ENCODE measurements around the gene SH3BP5L. TPM values are rescaled to one million over a fixed set of nuclear protein-coding genes. Genes with fewer than 3 reads are reported as not detected.

SH3BP5L gene
- total RNA-seq, 2 donors from 2014 or later: 22.6 to 27.4 TPM

GRCh38 chr1:248871837-248872401, 46.2 kb upstream of the SH3BP5L start:
- Histone ChIP-seq H3K4me3 (no peak overlapping the region), H3K36me3 (no peaks in the 10 kb centered on the region), H3K27ac (peak overlapping the region; percentile 93 to 98), H3K4me1 (ENCODE audit: control insufficient read depth in 1 of 2, low read depth in 2 of 2) (no peaks in the 10 kb centered on the region), H3K27me3 (replicated peaks; ENCODE audit: insufficient read depth) (no peaks in the 10 kb centered on the region), H3K9me3 (no peaks in the 10 kb centered on the region)
- no peak for TF ChIP-seq CTCF (IDR thresholded peaks at IDR 0.05)
- no peak for DNase-seq (ENCODE audit: low spot score)
- no peak for ATAC-seq (ENCODE audit: insufficient number of reproducible peaks, low FRiP score, low read depth)

- no peak for TF ChIP-seq CTCF (IDR thresholded peaks at IDR 0.05)
- H3K27ac ChIP-seq: peak overlapping the region; percentile 31 to 68
- H3K4me1 ChIP-seq (ENCODE audit: control insufficient read depth in 1 of 2, low read depth in 2 of 2): peaks cover 6 to 25% of the 10 kb centered on the region in 2 donors
- no peaks in the 10 kb centered on the region for H3K27me3 ChIP-seq (replicated peaks; ENCODE audit: insufficient read depth)
- peak; percentile 58 for DNase-seq (ENCODE audit: low spot score)
- H3K4me3 ChIP-seq: peak overlapping the region; percentile 75
- H3K9me3 ChIP-seq: no peaks in the 10 kb centered on the region
- ATAC-seq (ENCODE audit: insufficient number of reproducible peaks, low FRiP score, low read depth): peak; percentile 26
- no peaks in the 10 kb centered on the region for H3K36me3 ChIP-seq
Observed at GRCh38 chr1:248862998-248863881, 37.5 kb upstream of the SH3BP5L start.

GRCh38 chr1:248862695-248862997, 36.9 kb upstream of the SH3BP5L start:
- Histone ChIP-seq H3K9me3 (no peaks in the 10 kb centered on the region), H3K27ac (peak overlapping the region; percentile 26 to 68), H3K36me3 (no peaks in the 10 kb centered on the region), H3K4me3 (peak overlapping the region; percentile 75), H3K27me3 (replicated peaks; ENCODE audit: insufficient read depth) (no peaks in the 10 kb centered on the region), H3K4me1 (ENCODE audit: control insufficient read depth in 1 of 2, low read depth in 2 of 2) (peaks cover 9 to 31% of the 10 kb centered on the region in 2 donors)
- no peak for ATAC-seq (ENCODE audit: insufficient number of reproducible peaks, low FRiP score, low read depth)
- TF ChIP-seq CTCF (IDR thresholded peaks at IDR 0.05): no peak
- no peak for DNase-seq (ENCODE audit: low spot score)

- Histone ChIP-seq H3K4me1 (ENCODE audit: control insufficient read depth in 1 of 2, low read depth in 2 of 2) (peaks cover 11 to 39% of the 10 kb centered on the region in 2 donors), H3K27me3 (replicated peaks; ENCODE audit: insufficient read depth) (no peaks in the 10 kb centered on the region), H3K36me3 (no peaks in the 10 kb centered on the region), H3K4me3 (no peak overlapping the region), H3K9me3 (no peaks in the 10 kb centered on the region), H3K27ac (no peak overlapping the region)
- ATAC-seq (ENCODE audit: insufficient number of reproducible peaks, low FRiP score, low read depth) (no peak), DNase-seq (ENCODE audit: low spot score) (no peak)
- no peak for TF ChIP-seq CTCF (IDR thresholded peaks at IDR 0.05)
Observed at GRCh38 chr1:248861616-248862015, 35.9 kb upstream of the SH3BP5L start.

GRCh38 chr1:248860007-248860406, 34.3 kb upstream of the SH3BP5L start:
- Histone ChIP-seq H3K4me3 (no peak overlapping the region), H3K36me3 (no peaks in the 10 kb centered on the region), H3K4me1 (ENCODE audit: control insufficient read depth in 1 of 2, low read depth in 2 of 2) (peaks cover 11 to 39% of the 10 kb centered on the region in 2 donors), H3K27ac (peak overlapping the region in 1 of 2 donors; percentile 82), H3K9me3 (no peaks in the 10 kb centered on the region), H3K27me3 (replicated peaks; ENCODE audit: insufficient read depth) (no peaks in the 10 kb centered on the region)
- ATAC-seq (ENCODE audit: insufficient number of reproducible peaks, low FRiP score, low read depth) (no peak), DNase-seq (ENCODE audit: low spot score) (no peak)
- no peak for TF ChIP-seq CTCF (IDR thresholded peaks at IDR 0.05)

Data from thoracic aorta (tissue), 2 donors.